HG02610 (cell line): Measurements from ENCODE around the gene CFAP97.
A peak's percentile ranks its signal among the peaks of the same experiment; 100 is the strongest.
"Not testable (repeated sequence)": the region's sequence is repeated elsewhere in the genome, so short reads cannot be mapped to it uniquely, and the experiment has no call there.

ENCODE experiments used
- ATAC-seq: cut with Tn5 transposase; IDR thresholded peaks from one replicate; pipeline ENCODE4 v1.9.1; 2021; ENCODE audit warnings: mild to moderate bottlenecking, moderate library complexity; ENCODE audit not compliant: unreplicated experiment

The CFAP97 gene

GRCh38 chr4:185142912-185143600 lies 60.7 kb downstream of the CFAP97 start, which contains the start of gene SLC25A4:
SLC25A4 (plus strand) TSS chr4:185143266; CDS start chr4:185143373, 107 bp downstream.
- ATAC-seq: peak; percentile 99

GRCh38 chr4:185142564-185142911 lies 61.3 kb downstream of the CFAP97 start:
- ATAC-seq: peak; percentile 16

GRCh38 chr4:185141777-185142176 lies 62.0 kb downstream of the CFAP97 start:
- no peak for ATAC-seq

- ATAC-seq: no peak
Observed at GRCh38 chr4:185139736-185140135, 64.1 kb downstream of the CFAP97 start.

- no peak for ATAC-seq
Observed at GRCh38 chr4:185138161-185138560, 65.6 kb downstream of the CFAP97 start.

GRCh38 chr4:185137233-185137925 lies 66.4 kb downstream of the CFAP97 start:
- no peak for ATAC-seq

- ATAC-seq: peak; percentile 65
Observed at GRCh38 chr4:185134307-185134869, 69.4 kb downstream of the CFAP97 start.

- no peak for ATAC-seq
Observed at GRCh38 chr4:185128272-185129119, 75.3 kb downstream of the CFAP97 start.

- ATAC-seq: no peak
Observed at GRCh38 chr4:185127021-185127925, 76.5 kb downstream of the CFAP97 start.

- ATAC-seq: no peak
Observed at GRCh38 chr4:185124006-185124405, 79.8 kb downstream of the CFAP97 start.

- ATAC-seq: peak; percentile 57
Observed at GRCh38 chr4:185122681-185123345, 81.0 kb downstream of the CFAP97 start.

- ATAC-seq: no peak
Observed at GRCh38 chr4:185120631-185120946, 83.2 kb downstream of the CFAP97 start.

GRCh38 chr4:185119927-185120630 lies 83.7 kb downstream of the CFAP97 start:
- ATAC-seq: peak; percentile 41

- not testable (repeated sequence) for ATAC-seq
Observed at GRCh38 chr4:185119467-185119866, 84.3 kb downstream of the CFAP97 start.

- no peak for ATAC-seq
Observed at GRCh38 chr4:185118876-185119275, 84.9 kb downstream of the CFAP97 start.

GRCh38 chr4:185117300-185117934 lies 86.4 kb downstream of the CFAP97 start:
- no peak for ATAC-seq

- no peak for ATAC-seq
Observed at GRCh38 chr4:185115827-185116232, 88.0 kb downstream of the CFAP97 start.

GRCh38 chr4:185113340-185113739 lies 90.5 kb downstream of the CFAP97 start:
- no peak for ATAC-seq

- no peak for ATAC-seq
Observed at GRCh38 chr4:185112104-185112503, 91.7 kb downstream of the CFAP97 start.
